Duodenal mucosa (tissue), 2 donors: ENCODE data around the gene PGPEP1.

Experiments
- H3K27ac ChIP-seq: one replicate; pipeline ENCODE4 v1.7.0; 2013; ENCODE audit warnings: low read depth, low read length
- H3K27me3 ChIP-seq, 2 donors: one replicate each; pipeline ENCODE4 v1.7.0; 2013; ENCODE audit warnings: low read length in 2 of 2, control low read depth in 1 of 2; ENCODE audit not compliant: insufficient read depth in 2 of 2, control insufficient read depth in 1 of 2
- H3K36me3 ChIP-seq, 2 donors: one replicate each; pipeline ENCODE4 v1.7.0; 2013; ENCODE audit warnings: low read length in 2 of 2, control low read depth in 1 of 2; ENCODE audit not compliant: insufficient read depth in 2 of 2, control insufficient read depth in 1 of 2
- H3K4me1 ChIP-seq, 2 donors: one replicate each; pipeline ENCODE4 v1.7.0; 2013; ENCODE audit warnings: low read length in 2 of 2, control low read depth in 1 of 2; ENCODE audit not compliant: insufficient read depth in 2 of 2, control insufficient read depth in 1 of 2
- H3K4me3 ChIP-seq, 2 donors: one replicate each; pipeline ENCODE4 v1.7.0; 2013; ENCODE audit warnings: low read length in 2 of 2, low read depth in 1 of 2
- H3K9ac ChIP-seq, 2 donors: one replicate each; pipeline ENCODE4 v1.7.0; 2013; ENCODE audit warnings: low read length in 2 of 2, low read depth in 1 of 2
- H3K9me3 ChIP-seq, 2 donors: one replicate each; pipeline ENCODE4 v1.7.0; 2013; ENCODE audit warnings: low read length in 2 of 2, control low read depth in 1 of 2; ENCODE audit not compliant: control insufficient read depth in 1 of 2

PGPEP1 gene

DNA sequence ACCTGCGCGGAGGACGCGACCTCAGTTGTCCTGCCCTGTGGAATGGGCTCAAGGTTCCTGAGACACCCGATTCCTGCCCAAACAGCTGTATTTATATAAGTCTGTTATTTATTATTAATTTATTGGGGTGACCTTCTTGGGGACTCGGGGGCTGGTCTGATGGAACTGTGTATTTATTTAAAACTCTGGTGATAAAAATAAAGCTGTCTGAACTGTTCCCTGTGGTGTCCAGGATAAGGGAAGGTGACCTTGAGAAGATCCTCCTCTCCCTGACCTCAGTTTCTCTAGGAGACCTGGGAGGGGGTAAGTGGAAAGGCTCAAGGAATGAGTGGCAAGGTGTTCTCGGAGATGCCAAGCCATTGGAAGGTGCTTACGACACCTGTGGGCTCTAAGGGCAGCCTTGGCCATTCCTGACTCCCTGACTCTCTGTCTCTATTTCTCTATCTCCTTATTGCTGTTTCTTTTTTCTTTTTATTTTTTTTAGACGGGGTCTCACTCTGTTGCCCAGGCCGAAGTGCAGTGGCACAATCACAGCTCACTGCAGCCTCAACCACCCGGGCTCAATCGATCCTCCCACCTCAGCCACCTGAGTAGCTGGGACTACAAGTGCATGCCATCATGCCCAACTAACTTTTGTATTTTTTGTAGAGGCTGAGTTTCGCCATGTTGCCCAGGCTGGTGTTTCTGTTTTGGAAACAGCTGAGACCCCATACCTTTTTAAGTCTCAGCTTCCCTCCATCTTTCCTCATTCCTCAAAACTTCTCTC, 48.7 kb downstream of the PGPEP1 start:
- peak overlapping the region in 1 of 2 donors; percentile 70 for H3K9ac ChIP-seq
- H3K9me3 ChIP-seq = no peaks in the 10 kb centered on the region
- H3K36me3 ChIP-seq = peaks cover 0 to 5% of the 10 kb centered on the region in 2 donors
- H3K4me1 ChIP-seq = peaks cover 17 to 45% of the 10 kb centered on the region in 2 donors
- no peaks in the 10 kb centered on the region for H3K27me3 ChIP-seq
- peak overlapping the region in 1 of 2 donors; percentile 51 for H3K4me3 ChIP-seq
- no peak overlapping the region for H3K27ac ChIP-seq

DNA sequence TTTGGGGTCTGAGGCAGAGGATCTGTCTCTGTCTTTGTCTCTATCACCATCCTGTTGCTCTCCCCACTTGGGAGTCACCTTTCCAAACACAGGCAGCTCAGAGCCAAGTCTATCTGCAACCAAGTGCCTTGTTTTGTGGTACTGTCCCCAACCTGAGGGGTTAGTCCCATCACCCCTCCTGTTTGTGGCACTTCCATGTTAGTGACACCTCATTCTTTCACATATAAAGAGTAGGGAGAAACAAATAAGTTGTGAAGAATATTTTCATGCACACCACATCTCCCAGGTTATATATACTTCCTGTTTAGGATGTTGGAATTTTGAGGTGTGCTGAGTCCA, 49.3 kb downstream of the PGPEP1 start:
- Histone ChIP-seq H3K9ac (no peak overlapping the region), H3K27ac (no peak overlapping the region), H3K4me1 (peaks cover 17 to 42% of the 10 kb centered on the region in 2 donors), H3K27me3 (no peaks in the 10 kb centered on the region), H3K36me3 (peaks cover 0 to 5% of the 10 kb centered on the region in 2 donors), H3K4me3 (no peak overlapping the region), H3K9me3 (no peaks in the 10 kb centered on the region)

DNA sequence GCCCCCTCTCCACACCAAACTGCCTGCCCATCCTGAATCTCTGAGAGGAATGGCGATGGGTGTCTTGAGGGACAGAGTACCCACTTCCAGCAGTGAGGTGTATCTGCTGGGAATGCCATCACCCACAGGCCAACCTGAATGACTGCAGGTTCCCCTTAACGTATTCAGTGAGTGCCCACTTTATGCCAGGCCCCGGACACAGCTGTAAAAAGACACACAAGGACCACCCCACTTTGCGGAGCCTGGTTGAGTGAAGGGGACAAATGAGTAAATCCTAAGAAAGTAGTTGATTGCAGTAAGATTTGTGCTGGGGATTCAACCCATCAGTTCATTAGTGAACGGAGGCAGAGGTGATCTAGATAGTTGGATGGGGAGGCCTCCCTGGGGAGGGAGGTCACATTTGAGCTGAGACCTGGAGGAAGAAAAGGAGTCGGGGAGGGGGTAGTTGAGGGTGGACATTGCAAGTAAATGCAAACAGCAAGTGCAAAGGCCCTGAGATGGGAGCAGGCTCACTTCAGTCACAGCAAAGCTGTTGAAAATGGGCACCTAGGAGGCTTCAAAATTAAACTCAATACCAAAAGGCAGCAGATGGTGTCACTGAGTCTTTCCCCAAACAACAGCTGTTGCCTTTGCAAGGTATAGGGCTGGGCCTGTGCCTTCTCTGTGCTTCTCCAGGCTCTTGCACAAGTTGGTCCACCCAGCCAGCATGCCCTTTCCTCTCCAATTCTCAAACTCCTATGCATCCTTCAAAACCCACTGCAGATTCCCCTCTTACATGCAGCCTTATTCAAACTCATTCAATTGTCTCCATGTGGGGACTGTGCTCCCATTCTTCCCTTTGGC, 49.9 kb downstream of the PGPEP1 start:
- no peak overlapping the region for H3K27ac ChIP-seq
- no peak overlapping the region for H3K9ac ChIP-seq
- no peak overlapping the region for H3K4me3 ChIP-seq
- H3K36me3 ChIP-seq = peaks cover 0 to 5% of the 10 kb centered on the region in 2 donors
- peaks cover 15 to 38% of the 10 kb centered on the region in 2 donors for H3K4me1 ChIP-seq
- no peaks in the 10 kb centered on the region for H3K27me3 ChIP-seq
- H3K9me3 ChIP-seq = no peaks in the 10 kb centered on the region

DNA sequence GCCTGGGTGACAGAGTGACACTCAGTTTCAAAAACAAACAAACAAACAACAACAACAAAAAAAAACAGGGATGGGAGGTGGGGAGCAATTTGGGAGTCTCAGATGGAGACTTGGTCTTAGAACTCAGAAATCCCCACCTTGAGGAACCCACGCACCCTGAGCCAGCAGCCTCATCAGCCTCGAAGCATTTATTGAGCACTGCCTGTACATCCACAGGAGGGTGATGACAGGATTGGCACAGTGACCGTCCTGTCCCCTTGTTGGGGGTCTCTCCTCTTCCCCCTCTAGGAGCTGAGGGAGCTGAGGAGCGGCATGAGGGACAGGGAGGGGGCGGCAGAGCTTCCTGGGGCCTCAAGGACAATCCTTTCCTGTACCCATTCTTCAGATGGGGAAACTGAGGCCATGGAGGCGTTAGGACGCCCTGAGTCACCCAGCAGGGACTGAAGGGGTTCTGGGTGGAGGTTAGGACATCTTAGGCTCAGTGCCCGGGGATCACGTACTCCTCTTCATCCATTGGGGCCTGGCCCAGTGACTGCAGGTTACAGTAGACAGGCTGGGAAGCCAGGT, 51.2 kb downstream of the PGPEP1 start:
- H3K4me1 ChIP-seq = peaks cover 6 to 29% of the 10 kb centered on the region in 2 donors
- H3K27me3 ChIP-seq = peaks cover 0 to 5% of the 10 kb centered on the region in 2 donors
- H3K9ac ChIP-seq = no peak overlapping the region
- H3K27ac ChIP-seq = no peak overlapping the region
- no peak overlapping the region for H3K4me3 ChIP-seq
- no peaks in the 10 kb centered on the region for H3K9me3 ChIP-seq
- peaks cover 0 to 5% of the 10 kb centered on the region in 2 donors for H3K36me3 ChIP-seq

DNA sequence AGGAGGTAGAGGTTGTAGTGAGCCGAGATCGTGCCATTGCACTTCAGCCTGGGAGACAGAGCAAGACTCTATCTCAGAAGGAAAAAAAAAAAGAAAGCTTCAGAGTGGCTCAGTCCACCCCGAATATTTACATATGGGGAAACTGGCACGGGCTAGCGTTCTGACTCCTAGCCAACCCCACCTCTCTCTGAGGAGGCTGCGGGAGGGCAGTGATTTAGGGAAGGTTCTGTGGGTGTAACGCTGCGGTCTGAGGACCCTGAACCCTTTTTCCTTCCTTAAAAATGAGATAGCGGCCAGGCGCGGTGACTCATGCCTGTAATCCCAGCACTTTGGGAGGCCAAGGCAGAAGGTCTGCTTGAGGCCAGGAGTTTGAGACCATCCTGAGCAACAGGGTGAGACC, 52.0 kb downstream of the PGPEP1 start:
- no peak overlapping the region for H3K9ac ChIP-seq
- H3K27ac ChIP-seq = no peak overlapping the region
- H3K36me3 ChIP-seq = peaks cover 0 to 5% of the 10 kb centered on the region in 2 donors
- no peaks in the 10 kb centered on the region for H3K9me3 ChIP-seq
- peaks cover 5 to 34% of the 10 kb centered on the region in 2 donors for H3K4me1 ChIP-seq
- H3K4me3 ChIP-seq = no peak overlapping the region
- H3K27me3 ChIP-seq = peaks cover 6 to 12% of the 10 kb centered on the region in 2 donors

DNA sequence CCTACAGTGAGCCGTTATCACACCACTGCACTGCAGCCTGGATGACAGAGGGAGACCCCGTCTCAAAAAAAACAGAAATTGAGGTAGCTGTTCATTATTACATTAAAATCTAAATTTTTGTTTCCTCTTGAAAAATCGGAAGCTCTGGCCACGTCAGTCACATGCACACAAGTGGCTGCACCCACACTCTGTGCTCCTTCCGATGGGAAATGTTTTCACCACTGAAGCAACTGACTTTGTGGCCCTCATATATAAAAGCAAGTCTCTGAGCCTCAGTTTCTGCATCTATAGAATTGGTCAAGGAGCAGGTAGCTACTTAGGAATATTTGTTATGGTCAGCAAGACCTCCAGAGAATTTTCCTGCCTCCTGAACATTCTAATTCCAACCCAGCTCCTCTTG, 52.5 kb downstream of the PGPEP1 start:
- Histone ChIP-seq H3K9ac (no peak overlapping the region), H3K4me1 (peaks cover 10 to 33% of the 10 kb centered on the region in 2 donors), H3K27ac (no peak overlapping the region), H3K27me3 (peaks cover 6 to 12% of the 10 kb centered on the region in 2 donors), H3K36me3 (peaks cover 0 to 5% of the 10 kb centered on the region in 2 donors), H3K9me3 (no peaks in the 10 kb centered on the region), H3K4me3 (no peak overlapping the region)

DNA sequence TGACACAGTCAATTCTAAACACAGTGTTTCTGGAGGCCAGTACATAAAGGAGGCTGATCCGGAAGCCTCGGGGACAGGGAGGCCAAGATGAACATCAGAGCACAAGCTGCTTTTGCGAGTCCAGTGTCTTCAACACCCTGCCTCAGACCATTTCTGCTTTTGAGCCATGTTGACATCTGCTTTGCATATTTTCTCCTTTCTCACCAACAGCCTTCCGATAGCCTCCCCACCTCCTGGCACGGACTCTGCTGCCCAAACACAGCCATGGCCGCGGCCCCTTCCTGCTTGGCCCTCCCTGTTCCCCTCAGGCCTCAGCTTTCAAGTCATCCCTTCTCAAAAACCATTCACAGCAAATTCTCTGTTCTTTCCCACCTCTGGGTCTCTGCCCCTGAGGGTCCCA, 53.4 kb downstream of the PGPEP1 start:
- Histone ChIP-seq H3K27ac (no peak overlapping the region), H3K4me3 (peak overlapping the region in 1 of 2 donors; percentile 1), H3K9ac (no peak overlapping the region)

DNA sequence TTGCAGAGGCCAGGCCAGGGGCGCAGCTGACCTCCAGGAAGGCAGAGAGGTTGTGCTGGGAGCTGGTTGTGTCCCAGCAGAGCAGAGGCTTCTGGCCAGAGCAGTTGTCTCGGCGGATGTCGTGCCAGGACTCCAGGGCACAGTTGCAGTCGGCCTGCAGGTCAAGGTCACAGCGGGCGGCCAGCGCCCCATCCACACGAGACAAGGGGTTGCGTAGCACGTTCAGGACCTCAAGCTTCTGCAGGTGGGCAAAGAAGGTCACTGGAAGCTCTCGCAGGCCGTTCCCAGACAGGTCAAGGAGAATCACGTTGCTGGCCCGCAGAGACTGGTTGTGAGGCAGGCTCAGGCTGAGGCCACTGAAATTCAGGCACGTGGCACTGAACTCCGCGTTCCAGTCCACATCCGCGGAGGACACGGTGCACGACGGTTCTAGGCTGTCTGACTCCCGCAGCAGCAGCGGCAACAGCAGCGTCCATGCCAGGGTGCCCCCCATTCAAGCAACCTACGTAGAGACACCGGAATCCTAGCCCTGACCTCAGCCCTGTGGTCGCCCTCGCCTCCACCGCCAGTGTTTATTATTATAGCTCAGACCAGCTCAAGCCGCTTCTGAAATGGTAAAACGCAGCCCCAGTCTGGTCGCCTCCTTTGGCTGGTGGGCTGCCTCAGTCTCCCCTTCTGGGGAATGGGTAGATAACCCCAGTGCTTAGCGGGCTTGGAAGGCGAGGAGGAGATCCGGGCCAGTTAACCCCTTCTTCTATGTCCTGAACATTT, 56.3 kb downstream of the PGPEP1 start:
- H3K4me3 ChIP-seq = peak overlapping the region; percentile 37 to 48
- H3K4me1 ChIP-seq = peaks cover 10 to 24% of the 10 kb centered on the region in 2 donors
- no peaks in the 10 kb centered on the region for H3K9me3 ChIP-seq
- H3K27me3 ChIP-seq = peaks cover 6 to 12% of the 10 kb centered on the region in 2 donors
- peak overlapping the region; percentile 10 to 43 for H3K9ac ChIP-seq
- no peak overlapping the region for H3K27ac ChIP-seq
- no peaks in the 10 kb centered on the region for H3K36me3 ChIP-seq

More for the DNA sequence above, 53.4 kb downstream of the PGPEP1 start:
- Histone ChIP-seq H3K9me3 (no peaks in the 10 kb centered on the region), H3K4me1 (peaks cover 10 to 25% of the 10 kb centered on the region in 2 donors), H3K36me3 (peaks cover 0 to 5% of the 10 kb centered on the region in 2 donors), H3K27me3 (peaks cover 6 to 12% of the 10 kb centered on the region in 2 donors)

DNA sequence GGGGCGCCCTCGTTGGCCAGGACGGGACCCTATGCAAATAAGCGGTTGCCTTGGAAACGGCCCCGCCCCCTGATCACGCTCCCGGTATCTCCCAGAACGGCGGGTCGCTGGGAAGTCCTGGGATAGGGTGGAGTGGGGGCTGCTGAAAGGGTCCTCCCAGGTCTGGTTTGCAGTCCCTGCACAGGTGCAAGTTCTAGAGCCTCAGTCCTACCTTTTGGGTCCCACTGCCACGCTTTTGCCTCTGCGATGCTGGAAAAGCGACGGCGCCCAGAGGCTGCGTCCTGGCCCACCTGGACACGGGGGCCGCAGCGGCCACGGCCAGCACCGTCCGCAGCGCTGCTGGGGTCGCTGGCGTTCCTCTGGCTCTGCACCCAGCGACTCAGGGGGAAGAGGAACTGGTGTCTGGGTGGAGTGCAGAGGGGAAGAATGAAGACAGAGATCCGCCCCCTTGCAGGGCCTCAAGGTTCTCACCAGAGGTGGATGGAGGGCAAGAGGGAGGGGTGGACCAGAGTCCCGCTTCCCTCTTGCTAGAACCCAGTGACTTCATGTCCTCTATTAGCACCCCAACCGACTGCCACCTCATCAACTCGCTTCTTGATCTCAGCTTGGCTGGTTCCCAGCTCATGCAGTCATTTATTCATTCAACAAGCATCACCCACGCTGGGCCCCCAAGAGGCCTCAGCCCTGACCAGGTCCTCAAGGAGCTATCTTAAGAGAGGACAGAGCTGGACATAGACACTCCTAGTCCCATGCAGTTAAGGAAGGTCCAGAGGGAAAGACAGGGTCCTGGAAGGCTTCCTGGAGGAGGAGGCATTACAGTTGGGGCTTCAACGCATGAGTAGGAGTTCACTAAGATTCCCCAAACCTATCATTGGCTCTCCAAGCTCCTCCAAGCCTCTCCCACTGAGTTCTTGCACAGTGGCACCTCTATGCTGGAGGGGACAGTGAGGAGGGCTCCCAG, 57.1 kb downstream of the PGPEP1 start, which contains the start of gene LRRC25:
Gene LRRC25 (minus strand): TSS at position 381 of the 961 bp plus-strand sequence. CDS start 659 bp downstream, outside the sequence.
- H3K4me3 ChIP-seq = peak within 1 kb of the TSS; percentile 37 to 48
- peaks cover 6 to 12% of the 10 kb centered on the region in 2 donors for H3K27me3 ChIP-seq
- H3K36me3 ChIP-seq = no peaks in the 10 kb centered on the region
- peaks cover 18 to 19% of the 10 kb centered on the region in 2 donors for H3K4me1 ChIP-seq
- no peak within 1 kb of the TSS for H3K27ac ChIP-seq
- no peaks in the 10 kb centered on the region for H3K9me3 ChIP-seq
- H3K9ac ChIP-seq = peak within 1 kb of the TSS; percentile 10 to 43
